ENCODE measurements around the gene LRIT2. TPM values are rescaled to one million over a fixed set of nuclear protein-coding genes. Genes with fewer than 3 reads are reported as not detected.

LRIT2 gene
- polyA plus RNA-seq, 1 donor from 2014 or later: not detected

DNA sequence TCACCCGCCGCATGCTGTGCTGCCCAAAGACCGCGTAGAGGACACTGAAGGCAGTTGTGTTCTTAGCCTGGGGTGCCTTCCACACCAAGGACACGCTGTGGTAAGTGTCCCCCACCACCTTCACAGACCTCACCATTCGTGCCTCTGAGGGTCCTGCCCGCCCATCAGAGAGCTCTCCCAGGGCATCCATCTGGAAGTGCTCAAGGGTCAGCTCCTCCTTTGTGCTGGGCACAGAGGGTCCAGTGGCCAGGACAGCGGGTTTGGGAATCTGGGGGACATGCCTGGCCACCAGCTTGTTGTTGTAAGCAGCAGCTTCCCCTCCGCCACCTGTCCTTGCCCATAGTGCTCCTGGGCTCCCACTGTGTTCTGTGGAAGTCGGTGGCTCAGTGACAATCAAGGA, 7.0 kb upstream of the LRIT2 start:
- no peaks in the 10 kb centered on the region for H4K20me1 ChIP-seq (ENCODE audit: insufficient read depth)
- no peak overlapping the region for H3K27ac ChIP-seq (ENCODE audit: low read length)

GRCh38 chr10:84230359-84230758, 5.0 kb upstream of the LRIT2 start:
- Histone ChIP-seq H3K9me3 (ENCODE audit: low read length) (no peaks in the 10 kb centered on the region), H3K36me3 (ENCODE audit: insufficient read depth, low read length) (no peaks in the 10 kb centered on the region), H3K4me2 (ENCODE audit: low read length) (no peak overlapping the region), H3K9ac (ENCODE audit: low read length) (no peak overlapping the region), H3K27ac (ENCODE audit: low read length) (no peak overlapping the region), H2AFZ (ENCODE audit: low read depth, low read length) (no peak overlapping the region), H3K4me3 (ENCODE audit: low read length) (no peak overlapping the region), H3K27me3 (ENCODE audit: insufficient read depth, low read depth, low read length) (no peaks in the 10 kb centered on the region), H4K20me1 (ENCODE audit: insufficient read depth) (no peaks in the 10 kb centered on the region), H3K9me2 (ENCODE audit: insufficient read depth, low read length) (no peaks in the 10 kb centered on the region), H3F3A (ENCODE audit: insufficient read depth, low read length, poor library complexity, severe bottlenecking) (no peaks in the 10 kb centered on the region), H3K79me2 (replicated peaks; ENCODE audit: insufficient read depth, low read length) (no peaks in the 10 kb centered on the region)
- TF ChIP-seq SMC3 (conservative IDR thresholded peaks at IDR 0.05; ENCODE audit: poor library complexity) (no peak), EZH2 (IDR thresholded peaks at IDR 0.05; ENCODE audit: borderline replicate concordance, insufficient read depth, low read length, poor library complexity, severe bottlenecking) (no peak), EP300 (conservative IDR thresholded peaks at IDR 0.05; ENCODE audit: poor library complexity, severe bottlenecking) (no peak), MXI1 (conservative IDR thresholded peaks at IDR 0.05; ENCODE audit: poor library complexity, severe bottlenecking) (no peak), TAF1 (IDR thresholded peaks at IDR 0.05; ENCODE audit: low read depth) (no peak), POLR2AphosphoS5 (IDR thresholded peaks at IDR 0.05) (no peak)
- TF ChIP-seq, protein P1, sequence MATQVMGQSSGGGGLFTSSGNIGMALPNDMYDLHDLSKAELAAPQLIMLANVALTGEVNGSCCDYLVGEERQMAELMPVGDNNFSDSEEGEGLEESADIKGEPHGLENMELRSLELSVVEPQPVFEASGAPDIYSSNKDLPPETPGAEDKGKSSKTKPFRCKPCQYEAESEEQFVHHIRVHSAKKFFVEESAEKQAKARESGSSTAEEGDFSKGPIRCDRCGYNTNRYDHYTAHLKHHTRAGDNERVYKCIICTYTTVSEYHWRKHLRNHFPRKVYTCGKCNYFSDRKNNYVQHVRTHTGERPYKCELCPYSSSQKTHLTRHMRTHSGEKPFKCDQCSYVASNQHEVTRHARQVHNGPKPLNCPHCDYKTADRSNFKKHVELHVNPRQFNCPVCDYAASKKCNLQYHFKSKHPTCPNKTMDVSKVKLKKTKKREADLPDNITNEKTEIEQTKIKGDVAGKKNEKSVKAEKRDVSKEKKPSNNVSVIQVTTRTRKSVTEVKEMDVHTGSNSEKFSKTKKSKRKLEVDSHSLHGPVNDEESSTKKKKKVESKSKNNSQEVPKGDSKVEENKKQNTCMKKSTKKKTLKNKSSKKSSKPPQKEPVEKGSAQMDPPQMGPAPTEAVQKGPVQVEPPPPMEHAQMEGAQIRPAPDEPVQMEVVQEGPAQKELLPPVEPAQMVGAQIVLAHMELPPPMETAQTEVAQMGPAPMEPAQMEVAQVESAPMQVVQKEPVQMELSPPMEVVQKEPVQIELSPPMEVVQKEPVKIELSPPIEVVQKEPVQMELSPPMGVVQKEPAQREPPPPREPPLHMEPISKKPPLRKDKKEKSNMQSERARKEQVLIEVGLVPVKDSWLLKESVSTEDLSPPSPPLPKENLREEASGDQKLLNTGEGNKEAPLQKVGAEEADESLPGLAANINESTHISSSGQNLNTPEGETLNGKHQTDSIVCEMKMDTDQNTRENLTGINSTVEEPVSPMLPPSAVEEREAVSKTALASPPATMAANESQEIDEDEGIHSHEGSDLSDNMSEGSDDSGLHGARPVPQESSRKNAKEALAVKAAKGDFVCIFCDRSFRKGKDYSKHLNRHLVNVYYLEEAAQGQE (IDR thresholded peaks at IDR 0.05; ENCODE audit: borderline replicate concordance): no peak

More for the DNA sequence above, 7.0 kb upstream of the LRIT2 start:
- H3K4me2 ChIP-seq (ENCODE audit: low read length): no peak overlapping the region
- no peak overlapping the region for H3K9ac ChIP-seq (ENCODE audit: low read length)
- H3K9me3 ChIP-seq (ENCODE audit: low read length): no peaks in the 10 kb centered on the region
- H3K4me3 ChIP-seq (ENCODE audit: low read length): no peak overlapping the region
- no peaks in the 10 kb centered on the region for H3F3A ChIP-seq (ENCODE audit: insufficient read depth, low read length, poor library complexity, severe bottlenecking)
- H3K79me2 ChIP-seq (replicated peaks; ENCODE audit: insufficient read depth, low read length): no peaks in the 10 kb centered on the region
- H3K27me3 ChIP-seq (ENCODE audit: insufficient read depth, low read depth, low read length): no peaks in the 10 kb centered on the region
- TF ChIP-seq RAD21 (conservative IDR thresholded peaks at IDR 0.05) (no peak), EP300 (conservative IDR thresholded peaks at IDR 0.05; ENCODE audit: poor library complexity, severe bottlenecking) (no peak), SMC3 (conservative IDR thresholded peaks at IDR 0.05; ENCODE audit: poor library complexity) (no peak), TAF1 (IDR thresholded peaks at IDR 0.05; ENCODE audit: low read depth) (no peak), MXI1 (conservative IDR thresholded peaks at IDR 0.05; ENCODE audit: poor library complexity, severe bottlenecking) (no peak), EZH2 (IDR thresholded peaks at IDR 0.05; ENCODE audit: borderline replicate concordance, insufficient read depth, low read length, poor library complexity, severe bottlenecking) (no peak), CTCF (IDR thresholded peaks at IDR 0.05; ENCODE audit: poor library complexity, severe bottlenecking) (no peak), POLR2AphosphoS5 (IDR thresholded peaks at IDR 0.05) (no peak)
- TF ChIP-seq, protein P1 (IDR thresholded peaks at IDR 0.05; ENCODE audit: borderline replicate concordance): no peak
- no peaks in the 10 kb centered on the region for H3K9me2 ChIP-seq (ENCODE audit: insufficient read depth, low read length)
- H2AFZ ChIP-seq (ENCODE audit: low read depth, low read length): no peak overlapping the region
- no peaks in the 10 kb centered on the region for H3K36me3 ChIP-seq (ENCODE audit: insufficient read depth, low read length)

All from neural cell (in vitro differentiated cells).